GM12878 (cell line): ENCODE measurements around the gene PCGF1. TPM values are rescaled to one million over a fixed set of nuclear protein-coding genes. Genes with fewer than 3 reads are reported as not detected.

Experiments used
- ATAC-seq: fragments of 200-7000 bp; cut with Tn5 transposase; 3 replicates; pipeline ENCODE4 v1.9.1; 2020; ENCODE audit warnings: mild to moderate bottlenecking, moderate library complexity
- Bru-seq: library from RNA; stranded (reverse); fragments of 400-500 nt; gene quantifications from one replicate; lab custom pipeline; 2021; lab: Mats Ljungman, UMichigan
- BruChase-seq, 2 experiments: library from RNA; stranded (reverse); fragments of 400-500 nt; gene quantifications; one replicate each; lab custom pipeline; 2021; lab: Mats Ljungman, UMichigan
- BruUV-seq: library from RNA; stranded (reverse); fragments of 400-500 nt; replicated peaks from 2 replicates; lab custom pipeline; 2021; lab: Mats Ljungman, UMichigan
- CTCF ChIA-PET: fragments of 300-600 bp; sonication (Branson Sonifier 250); formaldehyde crosslinking; extraction: SDS; loops from one replicate; lab custom pipeline; 2021; ENCODE audit warnings: inconsistent platforms; lab: Yijun Ruan, JAX
- POLR2A ChIA-PET: fragments of 350-600 bp; formaldehyde crosslinking; extraction: SDS; loops from one replicate; lab custom pipeline; 2021; ENCODE audit warnings: inconsistent platforms; lab: Charles Lee
- RAD21 ChIA-PET: fragments of 300-600 bp; sonication (Branson Sonifier 250); formaldehyde crosslinking; loops from one replicate; lab custom pipeline; 2023; ENCODE audit warnings: antibody characterized with exemption; ENCODE audit not compliant: unreplicated experiment; lab: Charles Lee
- SMC1A ChIA-PET: fragments of 300-600 bp; sonication (Branson Sonifier 250); formaldehyde crosslinking; loops from one replicate; lab custom pipeline; 2023; ENCODE audit not compliant: unreplicated experiment, uncharacterized antibody; lab: Charles Lee
- DNase-seq: peaks from one replicate; pipeline ENCODE4 v3.0.0-alpha.2; 2011; ENCODE audit warnings: low read depth, low spot score
- FAIRE-seq: peaks from 3 replicates; lab custom pipeline; 2011; peaks lifted over from hg19 to GRCh38; lab: Jason Lieb, UNC
- H2AFZ ChIP-seq: 2 replicates; pipeline ENCODE4 v1.6.0; 2011; ENCODE audit warnings: low read depth, low read length, control low read depth; ENCODE audit not compliant: control insufficient read depth
- H3K27ac ChIP-seq: 2 replicates; pipeline ENCODE4 v1.5.1; 2011; ENCODE audit warnings: control low read depth; ENCODE audit not compliant: control insufficient read depth, insufficient read depth
- H3K27me3 ChIP-seq, 2 experiments: replicated peaks in 1 of 2; 2 replicates each; pipeline versions ENCODE4 v1.6.0 to v1.6.1; 2011; ENCODE audit warnings: low read length in 1 of 2; ENCODE audit not compliant: control insufficient read depth in 2 of 2, insufficient read depth in 2 of 2
- H3K36me3 ChIP-seq, 2 experiments: 2 replicates each; pipeline ENCODE4 v1.5.1; 2011; ENCODE audit warnings: low read length in 1 of 2; ENCODE audit not compliant: control insufficient read depth in 2 of 2, insufficient read depth in 2 of 2
- H3K4me1 ChIP-seq: 2 replicates; pipeline ENCODE4 v1.6.1; 2011; ENCODE audit warnings: mild to moderate bottlenecking, low read length, moderate library complexity, mixed read lengths; ENCODE audit not compliant: control insufficient read depth, insufficient read depth
- H3K4me2 ChIP-seq: 2 replicates; pipeline ENCODE4 v1.6.0; 2011; ENCODE audit warnings: control low read depth; ENCODE audit not compliant: control insufficient read depth, insufficient read depth
- H3K4me3 ChIP-seq: fragments of 200-600 bp; sonication (generic); 2 replicates; pipeline ENCODE4 v1.5.1; 2016
- H3K79me2 ChIP-seq: 2 replicates; pipeline ENCODE4 v1.6.0; 2011; ENCODE audit warnings: low read length; ENCODE audit not compliant: control insufficient read depth, insufficient read depth
- H3K9ac ChIP-seq: 2 replicates; pipeline ENCODE4 v1.8.0; 2011; ENCODE audit warnings: low read length, control low read depth, mixed read lengths; ENCODE audit not compliant: control insufficient read depth, insufficient read depth
- H3K9me3 ChIP-seq: replicated peaks from 3 replicates; pipeline ENCODE4 v1.5.1; 2011; ENCODE audit warnings: mild to moderate bottlenecking, low read length; ENCODE audit not compliant: control insufficient read depth, insufficient read depth
- H4K20me1 ChIP-seq: 2 replicates; pipeline ENCODE4 v1.6.0; 2011; ENCODE audit not compliant: control insufficient read depth, insufficient read depth
- BMI1 ChIP-seq: fragments of 450-650 bp; IDR thresholded peaks from 2 replicates; pipeline ENCODE4 v1.6.1; 2016; ENCODE audit warnings: mild to moderate bottlenecking, moderate library complexity, borderline replicate concordance
- CREB1 ChIP-seq: IDR thresholded peaks from 2 replicates; pipeline ENCODE4 v1.6.1; 2012; ENCODE audit warnings: low read depth, mild to moderate bottlenecking, inconsistent platforms
- CREM ChIP-seq: IDR thresholded peaks from 2 replicates; pipeline ENCODE4 v1.6.1; 2014; ENCODE audit warnings: antibody characterized with exemption, low read depth
- DPF2 ChIP-seq: fragments of 450-650 bp; IDR thresholded peaks from 2 replicates; pipeline ENCODE4 v1.6.1; 2017; ENCODE audit warnings: mild to moderate bottlenecking
- SP1 ChIP-seq: IDR thresholded peaks from one replicate; pipeline ENCODE4 v1.6.1; 2011; ENCODE audit warnings: low read depth, low read length
- TCF12 ChIP-seq: IDR thresholded peaks from 2 replicates; pipeline ENCODE4 v1.6.1; 2011; ENCODE audit warnings: low read depth, mild to moderate bottlenecking, low read length
- ZSCAN29 ChIP-seq: fragments of 450-650 bp; IDR thresholded peaks from 2 replicates; pipeline ENCODE4 v1.6.1; 2017; ENCODE audit warnings: mild to moderate bottlenecking, moderate library complexity
- WGBS: methylation state at CpG from one replicate; pipeline ENCODE4 v1.1.6; 2016; ENCODE audit warnings: low lambda C conversion rate; ENCODE audit not compliant: insufficient replicate concordance, insufficient coverage; ENCODE audit errors: missing lambda C conversion rate; 5-methylcytosine and 5-hydroxymethylcytosine counted together
- in situ Hi-C: fragments of 300-500 bp; cut with MboI; formaldehyde crosslinking; loops from 9 replicates; pipeline ENCODE4 v1.14.3; 2018; ENCODE audit warnings: mixed read lengths
- intact Hi-C: fragments of 100-400 bp; cut with micrococcal nuclease; formaldehyde crosslinking; loops from one replicate; pipeline ENCODE4 v1.14.2; 2022; ENCODE audit not compliant: unreplicated experiment
- long read RNA-seq, 2 experiments: library from polyadenylated mRNA; unstranded; transcript quantifications; one replicate each; pipeline ENCODE4 v2.0.0, GENCODE V29; 2019 to 2020
- polyA minus RNA-seq, 3 experiments: library from RNA; depleted of rRNA, polyadenylated mRNA; stranded (reverse); fragments of >200 nt; gene quantifications; 2 replicates each; pipeline ENCODE4 v1.2.3, GENCODE V29; 2011
- polyA plus RNA-seq, 11 experiments: library from polyadenylated mRNA; depleted of rRNA in 4 of 11; unstranded in 6 of 11; stranded (reverse) in 5 of 11; fragments of >200 nt; fragmentation: Nextera tagmentation in 4 of 11; fragmentation: Illumina TruSeq in 1 of 11; extraction: Ambion mirVana in 4 of 11; extraction: Trizol in 1 of 11; gene quantifications; 1 replicate in 1 of 11; 2 replicates in 10 of 11; pipeline versions ENCODE4 v1.2.1 to v1.2.3, GENCODE V29; 2011 to 2016; ENCODE audit warnings: inconsistent platforms in 2 of 11, missing spikeins in 2 of 11, low read depth in 1 of 11
- total RNA-seq, 4 experiments: library from RNA; depleted of rRNA in 3 of 4; stranded (reverse); fragments of >200 nt in 3 of 4; fragmentation: Illumina TruSeq in 1 of 4; extraction: Trizol in 1 of 4; gene quantifications; 2 replicates each; pipeline versions ENCODE4 v1.2.1 to v1.2.3, GENCODE V29; 2013 to 2021
- TF ChIP-seq, protein P1 (sequence below): IDR thresholded peaks from 2 replicates; pipeline ENCODE4 v1.6.1; 2012; ENCODE audit warnings: improper control_type of control experiment, low read depth, low read length; ENCODE audit not compliant: insufficient replicate concordance
- TF ChIP-seq, protein P2 (sequence below): IDR thresholded peaks from 2 replicates; pipeline ENCODE4 v1.6.1; 2012; ENCODE audit warnings: low read length, inconsistent platforms

The PCGF1 gene
- total RNA-seq (2013; cell fraction: nucleolus; rRNA removed) = 16.4 and 81.1 TPM in 2 replicates
- total RNA-seq (2014; rRNA removed) (26.6 and 27.4 TPM in 2 replicates), total RNA-seq (2014; rRNA removed; fragmentation: Illumina TruSeq; extraction: Trizol) (23.1 and 23.4 TPM in 2 replicates), total RNA-seq (2021) (25.8 and 27.4 TPM in 2 replicates), polyA plus RNA-seq (2011; rRNA removed) (23.9 and 36.3 TPM in 2 replicates), polyA plus RNA-seq (2014; fragmentation: Illumina TruSeq; extraction: Trizol) (23.0 and 25.9 TPM in 2 replicates), polyA plus RNA-seq (2014; fragmentation: Nextera tagmentation; extraction: Ambion mirVana) (10 to 100 TPM; 42.5 to 50.8 TPM), polyA plus RNA-seq (2014; rRNA removed) (27.6 and 28.1 TPM in 2 replicates), polyA plus RNA-seq (2016; fragmentation: Nextera tagmentation; extraction: Ambion mirVana) (10 to 100 TPM; 25.6 to 27.4 TPM), polyA minus RNA-seq (2011; rRNA and poly(A)+ RNA removed) (38.1 and 42.1 TPM in 2 replicates), Bru-seq, nascent RNA (percentile 74 among the genes with signal in this experiment), BruChase-seq, experiment 1, labeled RNA remaining after a 6-hour chase (percentile 77 among the genes with signal in this experiment), BruChase-seq, experiment 2, labeled RNA remaining after a 2-hour chase (percentile 82 among the genes with signal in this experiment)
- 10.0 TPM for polyA plus RNA-seq (2011; ENCODE audit: low read depth)
- 42.4 and 49.0 TPM in 2 replicates for polyA plus RNA-seq (2011; cell fraction: cytosol; rRNA removed)
- polyA plus RNA-seq (2011; cell fraction: nucleus; rRNA removed) = 38.4 TPM in 2 replicates
- polyA plus RNA-seq (2012) = 20.6 and 26.3 TPM in 2 replicates
- 16.4 and 21.1 TPM in 2 replicates for polyA minus RNA-seq (2011; cell fraction: cytosol; rRNA and poly(A)+ RNA removed)
- 11.6 and 20.5 TPM in 2 replicates for polyA minus RNA-seq (2011; cell fraction: nucleus; rRNA and poly(A)+ RNA removed)
- long read RNA-seq, experiment 1, transcript PCGF1-201 (9 exons, 1,792 nt) = major isoform, 6 of 20 reads
- long read RNA-seq, experiment 1, transcript PCGF1-204 (8 exons, 1,056 nt) = minor isoform, 5 of 20 reads
- long read RNA-seq, experiment 1, partial matches to known transcripts = 0 of 20 reads
- long read RNA-seq, experiment 1, other reads (novel, unspliced or antisense) = 9 of 20 reads
- long read RNA-seq, experiment 2, transcript PCGF1-201 (9 exons, 1,792 nt) = minor isoform, 6 of 19 reads
- long read RNA-seq, experiment 2, transcript PCGF1-204 (8 exons, 1,056 nt) = major isoform, 10 of 19 reads
- long read RNA-seq, experiment 2, partial matches to known transcripts = 0 of 19 reads
- long read RNA-seq, experiment 2, other reads (novel, unspliced or antisense) = 2 of 19 reads

GRCh38 chr2:74507145-74507925 lies at the start of gene PCGF1:
Gene PCGF1 (minus strand): TSS chr2:74507695. CDS start chr2:74507668, 27 bp downstream.
- RAD21 ChIA-PET = interaction anchor here (0.7 to 5.5 kb wide), 8 partner anchors 24 to 84 kb away, joined by 3 to 61 read pairs (median 4); partner anchors contain the start of genes AUP1, HTRA2 and WBP1
- Histone ChIP-seq H3K27ac (peak within 1 kb of the TSS; percentile 97), H3K4me2 (peak within 1 kb of the TSS; percentile 95), H3K36me3 (peaks cover 0 to 7% of the 10 kb centered on the region in 2 experiments; a peak in 1 of 4 replicates), H3K9me3 (no peaks in the 10 kb centered on the region), H2AFZ (peak within 1 kb of the TSS; percentile 100), H3K9ac (peak within 1 kb of the TSS; percentile 93), H3K4me3 (peak within 1 kb of the TSS; percentile 98), H3K4me1 (peaks cover 27% of the 10 kb centered on the region), H3K27me3 (peaks cover 0 to under 1% of the 10 kb centered on the region in 2 experiments; a peak in 1 of 4 replicates), H4K20me1 (no peaks in the 10 kb centered on the region), H3K79me2 (peaks cover 12% of the 10 kb centered on the region)
- intact Hi-C loops = loop anchor here (1.0 kb wide), 2 partner anchors 22 to 80 kb away; partner anchors contain the start of genes AUP1 and HTRA2
- peak; percentile 97 for FAIRE-seq
- CTCF ChIA-PET = interaction anchor here (0.6 to 13.9 kb wide), 10 partner anchors 12 to 79 kb away, joined by 3 to 231 read pairs (median 4); partner anchors contain the start of genes AUP1, CCDC142, DQX1 and HTRA2
- SMC1A ChIA-PET = interaction anchor here (0.7 to 5.2 kb wide), 8 partner anchors 15 to 79 kb away, joined by 3 to 71 read pairs (median 4); partner anchors contain the start of genes AUP1, DQX1 and HTRA2
- peak; percentile 95 for DNase-seq
- no TSS peak for BruUV-seq
- POLR2A ChIA-PET = interaction anchor here (0.7 to 5.8 kb wide), 13 partner anchors 15 to 111 kb away, joined by 3 to 33 read pairs (median 4); partner anchors contain the start of genes AUP1, DQX1, HTRA2 and TTC31
- ATAC-seq = peak; percentile 89
- in situ Hi-C loops = no loop called here
- WGBS = 1% methylated on average over 56 of the region's 56 CpGs
- TF ChIP-seq SP1 = peak; percentile 79
- peak; percentile 5; the same call in 1 of the 2 replicates for TF ChIP-seq TCF12
- TF ChIP-seq CREM = peak; percentile 59; the same call in 1 of the 2 replicates
- peak; percentile 49 for TF ChIP-seq CREB1
- TF ChIP-seq DPF2 = peak; percentile 31; the same call in 1 of the 2 replicates
- no peak for TF ChIP-seq ZSCAN29
- TF ChIP-seq, protein P1, sequence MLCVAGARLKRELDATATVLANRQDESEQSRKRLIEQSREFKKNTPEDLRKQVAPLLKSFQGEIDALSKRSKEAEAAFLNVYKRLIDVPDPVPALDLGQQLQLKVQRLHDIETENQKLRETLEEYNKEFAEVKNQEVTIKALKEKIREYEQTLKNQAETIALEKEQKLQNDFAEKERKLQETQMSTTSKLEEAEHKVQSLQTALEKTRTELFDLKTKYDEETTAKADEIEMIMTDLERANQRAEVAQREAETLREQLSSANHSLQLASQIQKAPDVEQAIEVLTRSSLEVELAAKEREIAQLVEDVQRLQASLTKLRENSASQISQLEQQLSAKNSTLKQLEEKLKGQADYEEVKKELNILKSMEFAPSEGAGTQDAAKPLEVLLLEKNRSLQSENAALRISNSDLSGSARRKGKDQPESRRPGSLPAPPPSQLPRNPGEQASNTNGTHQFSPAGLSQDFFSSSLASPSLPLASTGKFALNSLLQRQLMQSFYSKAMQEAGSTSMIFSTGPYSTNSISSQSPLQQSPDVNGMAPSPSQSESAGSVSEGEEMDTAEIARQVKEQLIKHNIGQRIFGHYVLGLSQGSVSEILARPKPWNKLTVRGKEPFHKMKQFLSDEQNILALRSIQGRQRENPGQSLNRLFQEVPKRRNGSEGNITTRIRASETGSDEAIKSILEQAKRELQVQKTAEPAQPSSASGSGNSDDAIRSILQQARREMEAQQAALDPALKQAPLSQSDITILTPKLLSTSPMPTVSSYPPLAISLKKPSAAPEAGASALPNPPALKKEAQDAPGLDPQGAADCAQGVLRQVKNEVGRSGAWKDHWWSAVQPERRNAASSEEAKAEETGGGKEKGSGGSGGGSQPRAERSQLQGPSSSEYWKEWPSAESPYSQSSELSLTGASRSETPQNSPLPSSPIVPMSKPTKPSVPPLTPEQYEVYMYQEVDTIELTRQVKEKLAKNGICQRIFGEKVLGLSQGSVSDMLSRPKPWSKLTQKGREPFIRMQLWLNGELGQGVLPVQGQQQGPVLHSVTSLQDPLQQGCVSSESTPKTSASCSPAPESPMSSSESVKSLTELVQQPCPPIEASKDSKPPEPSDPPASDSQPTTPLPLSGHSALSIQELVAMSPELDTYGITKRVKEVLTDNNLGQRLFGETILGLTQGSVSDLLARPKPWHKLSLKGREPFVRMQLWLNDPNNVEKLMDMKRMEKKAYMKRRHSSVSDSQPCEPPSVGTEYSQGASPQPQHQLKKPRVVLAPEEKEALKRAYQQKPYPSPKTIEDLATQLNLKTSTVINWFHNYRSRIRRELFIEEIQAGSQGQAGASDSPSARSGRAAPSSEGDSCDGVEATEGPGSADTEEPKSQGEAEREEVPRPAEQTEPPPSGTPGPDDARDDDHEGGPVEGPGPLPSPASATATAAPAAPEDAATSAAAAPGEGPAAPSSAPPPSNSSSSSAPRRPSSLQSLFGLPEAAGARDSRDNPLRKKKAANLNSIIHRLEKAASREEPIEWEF = no peak
- TF ChIP-seq, protein P2, sequence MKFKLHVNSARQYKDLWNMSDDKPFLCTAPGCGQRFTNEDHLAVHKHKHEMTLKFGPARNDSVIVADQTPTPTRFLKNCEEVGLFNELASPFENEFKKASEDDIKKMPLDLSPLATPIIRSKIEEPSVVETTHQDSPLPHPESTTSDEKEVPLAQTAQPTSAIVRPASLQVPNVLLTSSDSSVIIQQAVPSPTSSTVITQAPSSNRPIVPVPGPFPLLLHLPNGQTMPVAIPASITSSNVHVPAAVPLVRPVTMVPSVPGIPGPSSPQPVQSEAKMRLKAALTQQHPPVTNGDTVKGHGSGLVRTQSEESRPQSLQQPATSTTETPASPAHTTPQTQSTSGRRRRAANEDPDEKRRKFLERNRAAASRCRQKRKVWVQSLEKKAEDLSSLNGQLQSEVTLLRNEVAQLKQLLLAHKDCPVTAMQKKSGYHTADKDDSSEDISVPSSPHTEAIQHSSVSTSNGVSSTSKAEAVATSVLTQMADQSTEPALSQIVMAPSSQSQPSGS = no peak
- TF ChIP-seq BMI1 = peak; percentile 95
